ENCODE data around the gene PDE11A.
"Not testable (repeated sequence)": the region's sequence is repeated elsewhere in the genome, so short reads cannot be mapped to it uniquely, and the experiment has no call there.

The PDE11A gene

DNA sequence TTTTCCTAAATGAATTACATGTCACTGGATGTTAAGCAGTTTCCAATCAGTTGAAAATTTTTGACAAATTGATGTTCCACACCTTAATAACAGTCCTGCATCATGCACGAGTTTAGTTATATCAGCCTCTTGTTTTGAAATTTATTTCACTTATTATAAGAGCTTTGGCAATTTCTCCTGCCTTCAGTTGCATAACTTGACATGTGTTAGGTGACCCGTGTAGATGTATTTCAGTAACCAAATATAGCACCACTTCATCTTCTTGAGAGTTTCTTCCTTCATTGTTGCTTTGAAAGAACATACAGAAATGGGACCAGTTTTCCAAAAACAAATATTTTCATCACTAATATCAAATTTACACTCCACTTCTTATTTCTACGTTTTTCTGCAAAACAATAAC is 202.7 kb downstream of the PDE11A start:
- no peak for TF ChIP-seq ZFX (IDR thresholded peaks at IDR 0.05)
- TF ChIP-seq, protein P1, sequence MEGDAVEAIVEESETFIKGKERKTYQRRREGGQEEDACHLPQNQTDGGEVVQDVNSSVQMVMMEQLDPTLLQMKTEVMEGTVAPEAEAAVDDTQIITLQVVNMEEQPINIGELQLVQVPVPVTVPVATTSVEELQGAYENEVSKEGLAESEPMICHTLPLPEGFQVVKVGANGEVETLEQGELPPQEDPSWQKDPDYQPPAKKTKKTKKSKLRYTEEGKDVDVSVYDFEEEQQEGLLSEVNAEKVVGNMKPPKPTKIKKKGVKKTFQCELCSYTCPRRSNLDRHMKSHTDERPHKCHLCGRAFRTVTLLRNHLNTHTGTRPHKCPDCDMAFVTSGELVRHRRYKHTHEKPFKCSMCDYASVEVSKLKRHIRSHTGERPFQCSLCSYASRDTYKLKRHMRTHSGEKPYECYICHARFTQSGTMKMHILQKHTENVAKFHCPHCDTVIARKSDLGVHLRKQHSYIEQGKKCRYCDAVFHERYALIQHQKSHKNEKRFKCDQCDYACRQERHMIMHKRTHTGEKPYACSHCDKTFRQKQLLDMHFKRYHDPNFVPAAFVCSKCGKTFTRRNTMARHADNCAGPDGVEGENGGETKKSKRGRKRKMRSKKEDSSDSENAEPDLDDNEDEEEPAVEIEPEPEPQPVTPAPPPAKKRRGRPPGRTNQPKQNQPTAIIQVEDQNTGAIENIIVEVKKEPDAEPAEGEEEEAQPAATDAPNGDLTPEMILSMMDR (conservative IDR thresholded peaks at IDR 0.05): no peak
- H3K27ac ChIP-seq: no peak overlapping the region

DNA sequence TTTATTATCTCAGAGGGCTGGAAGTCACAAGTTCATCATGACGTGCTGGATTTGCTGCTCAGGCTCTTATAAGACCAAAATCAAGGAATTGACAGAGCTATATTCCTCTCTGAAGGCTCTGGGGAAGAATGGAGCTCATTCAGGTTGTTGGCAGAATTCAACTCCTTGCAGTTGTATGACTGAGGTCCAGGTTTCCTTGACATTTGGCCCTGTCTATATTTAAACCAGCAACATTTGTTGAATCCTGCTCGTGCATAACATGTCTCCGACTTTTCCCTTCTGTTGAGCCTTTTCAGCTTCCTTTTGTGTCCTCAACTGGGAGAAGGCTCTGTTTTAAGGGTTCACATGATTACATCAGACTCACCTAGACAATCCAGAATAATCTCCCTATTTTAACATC is 203.4 kb downstream of the PDE11A start:
- TF ChIP-seq ZFX (IDR thresholded peaks at IDR 0.05): no peak
- TF ChIP-seq, protein P1 (conservative IDR thresholded peaks at IDR 0.05): no peak
- no peak overlapping the region for H3K27ac ChIP-seq

GRCh38 chr2:177868806-177869205 is 203.8 kb downstream of the PDE11A start:
- no peak overlapping the region for H3K27ac ChIP-seq
- no peak for TF ChIP-seq ZFX (IDR thresholded peaks at IDR 0.05)
- TF ChIP-seq, protein P1 (conservative IDR thresholded peaks at IDR 0.05): no peak

DNA sequence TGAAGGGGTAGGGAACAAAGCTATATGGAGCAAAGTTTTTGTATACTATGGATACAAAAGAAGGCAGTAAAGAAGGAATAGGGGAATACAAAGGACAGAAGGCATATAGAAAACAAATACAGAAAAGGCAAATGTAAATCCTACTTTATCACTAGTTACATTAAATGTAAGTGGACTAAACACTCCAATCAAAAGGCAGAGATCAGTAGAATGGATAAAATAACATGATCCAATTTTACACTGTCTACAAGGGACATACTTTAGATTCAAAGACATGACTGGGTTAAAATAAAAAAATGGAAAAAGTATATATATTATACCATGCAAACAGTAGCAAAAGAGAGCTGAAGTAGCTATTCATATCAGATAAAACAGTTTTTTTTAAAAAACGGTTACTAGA is 215.0 kb downstream of the PDE11A start:
- TF ChIP-seq, protein P1 (conservative IDR thresholded peaks at IDR 0.05): no peak
- no peak for TF ChIP-seq ZFX (IDR thresholded peaks at IDR 0.05)
- H3K27ac ChIP-seq: no peak overlapping the region

GRCh38 chr2:177852389-177852788 is 220.2 kb downstream of the PDE11A start:
- TF ChIP-seq ZFX (IDR thresholded peaks at IDR 0.05): no peak
- TF ChIP-seq, protein P1 (conservative IDR thresholded peaks at IDR 0.05): no peak
- H3K27ac ChIP-seq: no peak overlapping the region

DNA sequence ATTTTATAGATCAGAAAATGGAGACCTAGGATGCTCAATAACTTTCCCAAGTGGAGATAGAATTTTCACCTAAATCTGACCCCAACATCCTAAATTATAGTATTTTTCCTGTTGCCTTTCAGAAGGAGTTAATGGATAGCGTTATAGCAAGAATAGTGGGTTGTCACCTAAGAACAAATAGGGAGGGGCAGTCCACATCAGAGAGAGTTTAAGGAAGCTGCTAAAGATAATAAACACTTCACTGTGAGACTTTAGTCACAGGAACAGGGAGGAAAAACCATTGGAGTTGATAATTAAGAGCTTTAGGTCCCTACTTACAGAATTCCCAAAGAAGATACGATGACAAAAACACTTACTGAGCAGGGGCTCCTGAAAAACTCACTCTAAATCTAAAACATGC is 229.4 kb downstream of the PDE11A start:
- TF ChIP-seq ZFX (IDR thresholded peaks at IDR 0.05): no peak
- TF ChIP-seq, protein P1 (conservative IDR thresholded peaks at IDR 0.05): no peak
- H3K27ac ChIP-seq: no peak overlapping the region

DNA sequence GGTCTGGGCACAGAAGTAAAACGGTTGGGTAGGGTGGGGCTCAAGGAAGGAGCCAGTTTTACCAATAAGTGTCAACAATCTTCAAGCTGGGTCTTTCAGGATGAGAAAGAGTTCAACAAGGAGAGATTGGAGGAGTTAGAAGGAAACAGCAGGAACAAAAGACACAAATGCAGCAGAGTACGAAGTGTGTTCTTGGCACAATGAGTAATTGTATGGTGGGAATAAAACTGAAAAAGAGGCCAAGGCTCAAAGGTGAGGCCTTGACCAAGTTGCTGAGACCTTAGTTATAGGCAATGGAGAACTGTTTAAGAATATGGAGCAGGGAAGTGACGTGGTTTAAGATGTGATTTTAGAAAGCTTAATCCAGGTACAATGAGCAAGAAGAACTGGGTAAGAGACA is 230.3 kb downstream of the PDE11A start:
- H3K27ac ChIP-seq: no peak overlapping the region
- TF ChIP-seq ZFX (IDR thresholded peaks at IDR 0.05): no peak
- TF ChIP-seq, protein P1 (conservative IDR thresholded peaks at IDR 0.05): no peak

DNA sequence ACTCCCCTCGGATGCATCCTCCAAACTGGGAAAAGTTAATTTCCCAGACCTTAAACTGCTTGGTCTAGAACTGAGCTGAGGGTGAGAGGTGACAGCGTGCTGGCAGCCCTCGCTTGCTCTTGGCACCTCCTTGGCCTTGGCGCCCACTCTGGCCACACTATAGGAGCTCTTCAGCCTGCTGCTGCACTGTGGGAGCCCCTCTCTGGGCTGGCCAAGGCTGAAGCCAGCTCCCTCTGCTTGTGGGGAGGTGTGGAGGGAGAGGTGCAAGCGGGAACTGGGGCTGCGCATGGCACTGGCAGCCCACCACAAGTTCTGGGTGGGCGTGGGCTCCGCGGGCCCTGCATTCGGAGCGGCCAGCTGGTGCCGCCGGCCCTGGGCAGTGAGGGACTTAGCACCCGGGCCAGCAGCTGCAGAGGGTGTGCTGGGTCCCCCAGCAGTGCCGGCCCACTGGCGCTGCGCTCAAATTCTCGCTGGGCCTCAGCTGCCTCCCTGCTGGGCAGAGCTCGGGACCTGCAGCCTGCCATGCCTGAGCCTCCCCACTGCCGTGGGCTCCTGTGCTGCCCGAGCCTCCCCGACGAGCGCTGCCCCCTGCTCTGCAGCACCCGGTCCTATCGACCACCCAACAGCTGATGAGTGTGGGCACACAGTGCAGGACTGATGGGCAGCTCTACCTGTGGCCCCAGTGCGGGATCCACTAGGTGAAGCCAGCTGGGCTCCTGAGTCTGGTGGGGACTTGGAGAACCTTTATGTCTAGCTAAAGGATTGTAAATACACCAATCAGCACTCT is 237.0 kb downstream of the PDE11A start:
- H3K27ac ChIP-seq: not testable (repeated sequence)

Measured in C4-2B (cell line).